Erythroblast (primary cell): ENCODE data around the gene ATP13A5.

Source experiments
- GATA1 ChIP-seq: IDR thresholded peaks from 2 replicates; pipeline ENCODE4 v1.6.1; 2011; ENCODE audit warnings: low read depth, mild to moderate bottlenecking, control low read depth, low read length, moderate library complexity
- POLR2A ChIP-seq: IDR thresholded peaks from 2 replicates; pipeline ENCODE4 v1.6.1; 2011; ENCODE audit warnings: mild to moderate bottlenecking, low read length

- TF ChIP-seq POLR2A (no peak), GATA1 (no peak)
These were observed 21.3 kb downstream of the ATP13A5 start for GRCh38 chr3:193357291-193357690.
